COLO668 (cell line): ENCODE data around the gene LMF1.
"Not testable (repeated sequence)": the region's sequence is repeated elsewhere in the genome, so short reads cannot be mapped to it uniquely, and the experiment has no call there.

ENCODE experiments used
- DNase-seq: peaks from one replicate; lab custom pipeline; 2025; ENCODE audit not compliant: unreplicated experiment; lab: John Stamatoyannopoulos, UW

The LMF1 gene

GRCh38 chr16:852451-853185 lies 118.2 kb downstream of the LMF1 start:
- no peak for DNase-seq

- DNase-seq = no peak
These were observed 118.9 kb downstream of the LMF1 start for GRCh38 chr16:851871-852270.

- no peak for DNase-seq
These were observed 119.5 kb downstream of the LMF1 start for GRCh38 chr16:851209-851810.

- no peak for DNase-seq
These were observed 120.1 kb downstream of the LMF1 start for GRCh38 chr16:850668-851067.

- DNase-seq = no peak
These were observed 122.1 kb downstream of the LMF1 start for GRCh38 chr16:848510-849253.

- DNase-seq = no peak
These were observed 122.9 kb downstream of the LMF1 start for GRCh38 chr16:847681-848445.

- no peak for DNase-seq
These were observed 123.6 kb downstream of the LMF1 start for GRCh38 chr16:847151-847550.

GRCh38 chr16:845351-845745 lies 125.4 kb downstream of the LMF1 start:
- no peak for DNase-seq

GRCh38 chr16:844638-845350 lies 126.0 kb downstream of the LMF1 start:
- DNase-seq = no peak

- DNase-seq = no peak
These were observed 127.0 kb downstream of the LMF1 start for GRCh38 chr16:843771-844170.

- DNase-seq = no peak
These were observed 127.8 kb downstream of the LMF1 start for GRCh38 chr16:842711-843560.

GRCh38 chr16:842061-842476 lies 128.7 kb downstream of the LMF1 start:
- DNase-seq = peak; percentile 60

- DNase-seq = no peak
These were observed 129.2 kb downstream of the LMF1 start for GRCh38 chr16:841455-842060.

- DNase-seq = peak; percentile 52
These were observed 130.0 kb downstream of the LMF1 start for GRCh38 chr16:840561-841454.

- peak; percentile 77 for DNase-seq
These were observed 131.0 kb downstream of the LMF1 start for GRCh38 chr16:839643-840408.

GRCh38 chr16:838741-839140 lies 132.0 kb downstream of the LMF1 start:
- DNase-seq = no peak

GRCh38 chr16:836822-837221 lies 134.0 kb downstream of the LMF1 start:
- DNase-seq = not testable (repeated sequence)

- DNase-seq = no peak
These were observed 134.6 kb downstream of the LMF1 start for GRCh38 chr16:836221-836620.
